K562 (cell line): ENCODE results near the gene ARF1. TPM values are rescaled to one million over a fixed set of nuclear protein-coding genes. Genes with fewer than 3 reads are reported as not detected.

Experiments
- ATAC-seq: fragments of 200-7000 bp; cut with Tn5 transposase; 3 replicates; pipeline ENCODE4 v1.9.1; 2020; ENCODE audit warnings: moderate library complexity
- BruUV-seq: library from RNA; stranded (reverse); fragments of 400-500 nt; replicated peaks from 2 replicates; lab custom pipeline; 2021; lab: Mats Ljungman, UMichigan
- CTCF ChIA-PET: fragments of 300-600 bp; formaldehyde crosslinking; extraction: SDS; loops from one replicate; lab custom pipeline; 2021; ENCODE audit warnings: low intra/inter-chr PET ratio; lab: Yijun Ruan, JAX
- POLR2A ChIA-PET: fragments of 300-600, 350-650 bp; sonication (Branson Sonifier 250); formaldehyde crosslinking; extraction: SDS; loops from one replicate; lab custom pipeline; 2021; ENCODE audit warnings: antibody characterized with exemption, inconsistent platforms; lab: Yijun Ruan, JAX
- DNase-seq, 4 experiments: peaks; one replicate each; pipeline versions ENCODE4 v3.0.0 to v3.0.0-alpha.2; 2011 to 2018; ENCODE audit warnings: low spot score in 3 of 4, mixed read lengths in 3 of 4; ENCODE audit errors: extremely low read depth in 1 of 4
- FAIRE-seq: peaks from 2 replicates; lab custom pipeline; 2011; peaks lifted over from hg19 to GRCh38; lab: Jason Lieb, UNC
- H2AFZ ChIP-seq: 2 replicates; pipeline ENCODE4 v1.6.0; 2011; ENCODE audit warnings: low read depth, low read length, control low read depth, inconsistent platforms
- H3K27ac ChIP-seq: fragments of 200-600 bp; 3 replicates; pipeline ENCODE4 v1.8.0; 2011; ENCODE audit warnings: low read depth, mild to moderate bottlenecking, control low read depth, inconsistent platforms, low read length, moderate library complexity, mixed read lengths; ENCODE audit errors: extremely low read depth
- H3K27me3 ChIP-seq, 2 experiments: fragments of 300-600 bp in 1 of 2; 2 replicates in 1 of 2; 3 replicates in 1 of 2; pipeline versions ENCODE4 v1.6.0 to v1.8.0; 2011; ENCODE audit warnings: inconsistent platforms in 2 of 2, low read length in 2 of 2, mild to moderate bottlenecking in 1 of 2, mixed read lengths in 1 of 2, moderate library complexity in 1 of 2; ENCODE audit not compliant: control insufficient read depth in 2 of 2, insufficient read depth in 2 of 2
- H3K36me3 ChIP-seq: fragments of 300-600 bp; 3 replicates; pipeline ENCODE4 v1.8.0; 2011; ENCODE audit warnings: mild to moderate bottlenecking, low read length, inconsistent platforms; ENCODE audit not compliant: control insufficient read depth, insufficient read depth
- H3K4me1 ChIP-seq, 2 experiments: fragments of 200-600 bp in 1 of 2; replicated peaks in 1 of 2; 2 replicates in 1 of 2; 3 replicates in 1 of 2; pipeline versions ENCODE4 v1.5.1 to v1.8.0; 2011; ENCODE audit warnings: inconsistent platforms in 2 of 2, low read length in 2 of 2, mild to moderate bottlenecking in 1 of 2, mixed read lengths in 1 of 2, moderate library complexity in 1 of 2; ENCODE audit not compliant: control insufficient read depth in 2 of 2, insufficient read depth in 2 of 2
- H3K4me2 ChIP-seq: 2 replicates; pipeline ENCODE4 v1.6.1; 2011; ENCODE audit warnings: low read length, control low read depth, inconsistent platforms, mixed read lengths; ENCODE audit not compliant: insufficient read depth
- H3K4me3 ChIP-seq: fragments of 200-600 bp; sonication (generic), shearing (Covaris generic); 2 replicates; pipeline ENCODE4 v1.5.1; 2016; ENCODE audit warnings: control low read depth, inconsistent platforms
- H3K79me2 ChIP-seq: fragments of 200-600 bp; 3 replicates; pipeline ENCODE4 v1.8.0; 2011; ENCODE audit warnings: low read length, inconsistent platforms; ENCODE audit not compliant: control insufficient read depth, insufficient read depth
- H3K9ac ChIP-seq, 2 experiments: 2 replicates each; pipeline versions ENCODE4 v1.6.0 to v1.6.1; 2011; ENCODE audit warnings: low read depth in 2 of 2, low read length in 2 of 2, control low read depth in 1 of 2, inconsistent platforms in 1 of 2, mild to moderate bottlenecking in 1 of 2, mixed read lengths in 1 of 2; ENCODE audit not compliant: insufficient read depth in 1 of 2
- H3K9me1 ChIP-seq: one replicate; pipeline ENCODE4 v1.6.0; 2011; ENCODE audit warnings: inconsistent platforms, mild to moderate bottlenecking, low read length, moderate library complexity; ENCODE audit not compliant: control insufficient read depth, insufficient read depth
- H3K9me3 ChIP-seq: replicated peaks from 2 replicates; pipeline ENCODE4 v1.5.1; 2011; ENCODE audit warnings: low read depth, low read length, inconsistent platforms; ENCODE audit not compliant: control insufficient read depth, insufficient read depth
- H4K20me1 ChIP-seq: replicated peaks from 2 replicates; pipeline ENCODE4 v1.6.1; 2011; ENCODE audit warnings: low read length, inconsistent platforms, mixed read lengths; ENCODE audit not compliant: control insufficient read depth, insufficient read depth
- CBX5 ChIP-seq: IDR thresholded peaks from 2 replicates; pipeline ENCODE4 v1.6.1; 2014; ENCODE audit warnings: low read depth, borderline replicate concordance
- CREM ChIP-seq: IDR thresholded peaks from 2 replicates; pipeline ENCODE4 v1.6.1; 2014; ENCODE audit warnings: antibody characterized with exemption, low read depth
- EP400 ChIP-seq: fragments of 450-650 bp; IDR thresholded peaks from 2 replicates; pipeline ENCODE4 v1.6.1; 2017; ENCODE audit warnings: antibody characterized with exemption, mild to moderate bottlenecking, moderate library complexity
- GATAD2B ChIP-seq: fragments of 450-650 bp; IDR thresholded peaks from 2 replicates; pipeline ENCODE4 v1.6.1; 2017; ENCODE audit warnings: mild to moderate bottlenecking, borderline replicate concordance
- MAX ChIP-seq: sonication (generic); formaldehyde crosslinking; IDR thresholded peaks from 2 replicates; pipeline ENCODE4 v1.9.0; 2022; ENCODE audit warnings: mild to moderate bottlenecking, missing genetic modification reagents
- MTA2 ChIP-seq: fragments of 450-650 bp; IDR thresholded peaks from 2 replicates; pipeline ENCODE4 v1.6.1; 2016; ENCODE audit warnings: low read depth
- NCOA2 ChIP-seq, 2 experiments: fragments of 450-650 bp; IDR thresholded peaks; 2 replicates each; pipeline ENCODE4 v1.6.1; 2018; ENCODE audit warnings: mild to moderate bottlenecking in 2 of 2, moderate library complexity in 1 of 2; ENCODE audit not compliant: partially characterized antibody in 2 of 2
- PURB ChIP-seq: sonication (generic); formaldehyde crosslinking; IDR thresholded peaks from 2 replicates; pipeline ENCODE4 v1.9.0; 2021; ENCODE audit warnings: low read depth, mild to moderate bottlenecking, missing genetic modification reagents
- RBM22 ChIP-seq: fragments of 200-400 bp; formaldehyde crosslinking; IDR thresholded peaks from 2 replicates; pipeline ENCODE4 v1.6.1; 2018; ENCODE audit warnings: low read length, low read depth; ENCODE audit not compliant: poor library complexity, severe bottlenecking
- RBM39 ChIP-seq: fragments of 200-400 bp; formaldehyde crosslinking; optimal IDR thresholded peaks from 2 replicates; pipeline ENCODE3; 2018; ENCODE audit warnings: low read depth, low read length
- TRIM28 ChIP-seq: fragments of 450-650 bp; IDR thresholded peaks from 2 replicates; pipeline ENCODE4 v1.6.1; 2017
- ZBED1 ChIP-seq: IDR thresholded peaks from 2 replicates; pipeline ENCODE4 v1.6.1; 2014
- ZBTB1 ChIP-seq: sonication (generic); formaldehyde crosslinking; IDR thresholded peaks from 2 replicates; pipeline ENCODE4 v1.8.1; 2023; ENCODE audit warnings: missing genetic modification reagents, low read depth, mild to moderate bottlenecking, borderline replicate concordance
- ZNF274 ChIP-seq: IDR thresholded peaks from 2 replicates; pipeline ENCODE4 v1.6.1; 2011; ENCODE audit warnings: low read depth, mild to moderate bottlenecking, low read length, moderate library complexity, borderline replicate concordance
- WGBS: fragments of 100-300 bp; shearing (Covaris generic); methylation state at CpG from one replicate; pipeline ENCODE4 v1.1.6; 2016; ENCODE audit warnings: low coverage, mixed read lengths; ENCODE audit not compliant: insufficient coverage; ENCODE audit errors: missing lambda C conversion rate; 5-methylcytosine and 5-hydroxymethylcytosine counted together
- in situ Hi-C: fragments of 300-500 bp; cut with MboI; formaldehyde crosslinking; loops from 4 replicates; pipeline ENCODE4 v1.15.0; 2018; ENCODE audit warnings: inconsistent platforms, mixed read lengths
- intact Hi-C: fragments of 100-400 bp; cut with micrococcal nuclease; formaldehyde crosslinking; loops from 2 replicates; pipeline ENCODE4 v1.14.2; 2022
- polyA plus RNA-seq, 8 experiments: library from polyadenylated mRNA; depleted of rRNA in 4 of 8; stranded (reverse) in 5 of 8; unstranded in 3 of 8; fragments of >200 nt; fragmentation: Nextera tagmentation in 2 of 8; fragmentation: Illumina TruSeq in 1 of 8; extraction: Ambion mirVana in 2 of 8; extraction: Trizol in 1 of 8; gene quantifications; 2 replicates each; pipeline versions ENCODE4 v1.2.1 to v1.2.3, GENCODE V29; 2011 to 2014; ENCODE audit warnings: inconsistent platforms in 1 of 8, missing spikeins in 1 of 8
- total RNA-seq, 7 experiments: library from RNA; depleted of rRNA in 6 of 7; stranded (reverse); fragments of >200 nt in 6 of 7; fragmentation: Illumina TruSeq in 2 of 7; extraction: Trizol in 2 of 7; gene quantifications; 2 replicates each; pipeline versions ENCODE4 v1.2.1 to v1.2.3, GENCODE V29; 2011 to 2021; ENCODE audit warnings: low replicate concordance in 1 of 7

The ARF1 gene
- total and polyA plus RNA-seq, 9 of the 15 experiments (the other 6 are each of a cell fraction or from before 2014, with no cell fraction given) = 69.8 to 593 (median 325) TPM

DNA sequence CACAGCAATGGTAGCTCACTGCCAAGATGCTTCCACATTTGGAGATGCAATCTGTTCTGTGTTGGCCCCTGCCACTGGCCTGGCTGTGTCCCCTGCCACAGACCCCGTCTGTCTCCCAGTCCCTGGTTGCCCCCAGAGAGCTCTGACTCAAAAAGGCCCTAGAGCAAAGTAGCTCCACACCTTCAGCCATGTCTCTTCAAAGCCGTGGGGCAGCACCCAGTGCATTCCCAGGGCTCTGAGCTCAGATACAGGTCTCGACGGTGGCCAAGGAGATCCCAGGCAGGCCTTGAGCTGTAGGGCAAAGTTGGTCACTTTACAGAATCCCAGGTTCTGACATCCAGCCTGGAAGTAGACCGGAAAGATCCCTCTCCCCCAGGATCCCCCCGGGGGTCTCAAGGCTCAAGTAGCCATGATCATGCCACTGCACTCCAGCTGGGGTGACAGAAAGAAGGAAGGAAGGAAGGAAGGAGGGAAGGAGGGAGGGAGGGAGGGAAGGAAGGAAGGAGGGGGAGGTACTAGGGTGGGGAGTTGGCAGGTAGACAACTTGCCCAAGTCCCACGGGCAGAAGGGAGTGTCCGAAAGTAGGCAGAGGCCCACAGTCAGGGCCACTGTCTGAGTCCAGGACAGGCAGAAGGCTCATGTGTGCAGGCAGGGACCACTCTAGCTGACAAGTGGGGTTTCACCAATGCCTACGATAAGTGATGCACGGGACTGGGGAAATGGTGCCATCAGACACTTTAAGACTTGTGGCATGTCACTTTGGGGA is 4.8 kb upstream of the ARF1 start:
- Histone ChIP-seq H3K4me2 (no peak overlapping the region), H3K4me3 (no peak overlapping the region), H3K9me3 (no peaks in the 10 kb centered on the region), H3K4me1 (peaks cover 4 to 52% of the 10 kb centered on the region in 2 experiments; a peak in 3 of 5 replicates), H3K36me3 (no peaks in the 10 kb centered on the region; the same call in 2 of the 3 replicates), H4K20me1 (peaks cover 38% of the 10 kb centered on the region), H3K79me2 (peaks cover 22% of the 10 kb centered on the region), H2AFZ (no peak overlapping the region), H3K27ac (no peak overlapping the region), H3K9me1 (no peaks in the 10 kb centered on the region), H3K9ac (no peak overlapping the region; a peak in 1 of 4 replicates), H3K27me3 (peaks cover 0 to 24% of the 10 kb centered on the region in 2 experiments; a peak in 3 of 5 replicates)
- CTCF ChIA-PET = no interaction called here
- TF ChIP-seq TRIM28 (no peak), ZBTB1 (CRISPR knock-in tag) (no peak), EP400 (no peak), GATAD2B (no peak), NCOA2 (IDR thresholded peaks at IDR 0.05; ENCODE audit: partially characterized antibody in 2 of 2) (no peak), CREM (no peak), PURB (CRISPR knock-in tag) (no peak), CBX5 (no peak), RBM22 (no peak), RBM39 (no peak), MTA2 (no peak), ZBED1 (no peak), MAX (CRISPR knock-in tag) (no peak), ZNF274 (no peak)
- intact Hi-C loops (loop anchor here (5.0 kb wide), 1 partner anchor 315 kb away; no protein-coding TSS in a partner anchor), in situ Hi-C loops (no loop called here)
- 25% methylated on average over 10 of the region's 10 CpGs for WGBS
- no peak for ATAC-seq
- FAIRE-seq = no peak
- DNase-seq = no peak
- POLR2A ChIA-PET = interaction anchor here (0.7 to 1.8 kb wide), 7 partner anchors 9 to 420 kb away, joined by 3 to 6 read pairs (median 3); no protein-coding TSS in a partner anchor
- no TSS peak for BruUV-seq
